BE2C (cell line): ENCODE measurements around the gene FBF1. TPM values are rescaled to one million over a fixed set of nuclear protein-coding genes. Genes with fewer than 3 reads are reported as not detected.

Source experiments
- DNase-seq: peaks from one replicate; pipeline ENCODE4 v3.0.0-alpha.2; 2020
- H3K27me3 ChIP-seq: fragments of 250-450 bp; sonication (Bioruptor Pico); 2 replicates; pipeline ENCODE4 v1.5.1; 2020; ENCODE audit warnings: mild to moderate bottlenecking
- H3K36me3 ChIP-seq: fragments of 250-450 bp; sonication (Bioruptor Pico); 2 replicates; pipeline ENCODE4 v1.5.1; 2020; ENCODE audit warnings: mild to moderate bottlenecking
- H3K4me1 ChIP-seq: fragments of 250-450 bp; sonication (Bioruptor Pico); 2 replicates; pipeline ENCODE4 v1.5.1; 2020
- H3K4me3 ChIP-seq: 2 replicates; pipeline ENCODE4 v1.5.1; 2011; ENCODE audit warnings: low read depth, low read length
- H3K9me3 ChIP-seq: fragments of 250-450 bp; sonication (Bioruptor Pico); 2 replicates; pipeline ENCODE4 v1.5.1; 2020
- polyA plus RNA-seq: library from polyadenylated mRNA; unstranded; fragments of >200 nt; gene quantifications from one replicate; pipeline ENCODE4 v1.2.1, GENCODE V29; 2012; ENCODE audit warnings: low read depth, missing spikeins; ENCODE audit not compliant: insufficient read length, insufficient read depth
- TF ChIP-seq, protein P1 (sequence below): IDR thresholded peaks from 2 replicates; pipeline ENCODE4 v1.5.1; 2012; ENCODE audit warnings: mild to moderate bottlenecking, low read depth, low read length

FBF1 gene, protein sequence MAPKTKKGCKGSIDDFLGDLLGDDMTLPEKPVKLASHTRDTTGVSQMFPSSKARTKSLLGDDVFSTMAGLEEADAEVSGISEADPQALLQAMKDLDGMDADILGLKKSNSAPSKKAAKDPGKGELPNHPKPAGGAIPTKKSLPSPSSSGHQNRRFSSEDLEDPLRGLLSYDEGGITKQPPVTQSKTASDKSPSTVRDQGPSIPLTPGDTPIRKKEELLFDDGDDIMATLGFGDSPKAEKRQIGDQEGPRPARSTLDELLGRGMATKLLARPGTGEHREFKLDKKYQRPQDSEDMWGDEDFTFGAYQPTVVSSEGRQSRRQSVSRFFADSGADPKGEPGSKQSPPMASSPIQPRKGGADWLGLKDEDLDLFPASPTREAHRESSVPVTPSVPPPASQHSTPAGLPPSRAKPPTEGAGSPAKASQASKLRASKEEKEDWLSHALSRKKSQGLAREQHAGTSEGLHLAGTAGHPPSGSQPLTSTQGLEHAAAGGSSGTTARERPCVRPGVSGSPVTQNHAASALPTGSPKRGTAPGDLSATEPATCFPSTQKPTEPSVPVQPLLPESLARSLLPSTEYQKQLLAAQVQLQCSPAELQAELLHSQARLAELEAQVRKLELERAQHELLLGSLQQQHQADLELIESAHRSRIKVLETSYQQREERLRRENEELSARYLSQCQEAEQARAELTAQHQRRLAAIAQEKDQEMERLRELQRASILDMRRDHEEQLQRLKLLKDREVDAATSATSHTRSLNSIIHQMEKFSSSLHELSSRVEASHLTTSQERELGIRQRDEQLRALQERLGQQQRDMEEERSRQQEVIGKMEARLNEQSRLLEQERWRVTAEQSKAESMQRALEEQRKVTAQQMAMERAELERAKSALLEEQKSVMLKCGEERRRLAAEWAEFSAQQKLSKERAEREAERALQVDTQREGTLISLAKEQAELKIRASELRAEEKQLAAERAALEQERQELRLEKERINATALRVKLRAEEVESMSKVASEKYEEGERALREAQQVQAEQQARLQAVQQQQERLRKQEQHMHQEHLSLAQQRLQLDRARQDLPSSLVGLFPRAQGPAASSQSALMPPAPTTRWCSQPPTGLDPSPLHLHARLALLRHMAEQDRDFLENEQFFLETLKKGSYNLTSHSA
- polyA plus RNA-seq, result 3.9 TPM

DNA sequence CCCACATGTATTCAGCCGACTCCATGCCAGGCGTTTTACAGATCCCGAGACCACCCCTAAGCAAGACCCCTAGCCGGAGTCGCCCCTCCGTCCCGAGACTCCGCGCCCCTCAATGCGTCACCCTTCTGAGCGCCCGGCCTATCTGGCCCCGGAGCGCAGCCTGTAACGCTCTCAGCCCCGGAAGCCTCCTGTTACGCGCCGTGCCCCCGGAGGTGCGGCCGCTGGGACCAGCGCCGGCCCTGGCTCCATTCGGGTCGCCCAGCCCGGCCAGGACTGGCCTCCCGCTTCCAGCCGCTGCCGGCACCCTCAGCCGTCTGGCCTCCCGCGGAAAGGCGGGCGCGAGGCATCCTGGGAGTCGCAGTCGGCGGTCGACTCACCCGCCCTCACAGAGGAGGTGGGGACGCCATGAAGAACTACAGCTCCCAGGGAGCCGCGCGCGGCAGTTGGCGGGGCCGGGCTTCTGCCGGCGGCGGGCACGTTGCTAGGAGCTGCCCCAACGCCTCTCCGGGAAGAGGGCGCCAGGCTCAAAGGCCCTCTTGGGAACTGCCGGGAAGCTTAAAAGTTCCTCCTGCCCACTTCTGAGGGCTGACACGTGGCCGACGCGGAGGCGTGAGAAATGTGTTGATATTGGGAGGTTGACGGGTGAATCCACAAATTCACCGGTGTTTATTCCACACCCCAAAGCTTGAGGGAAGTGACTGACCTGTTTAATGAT is at the start of gene FBF1:
FBF1 (minus strand) TSS at position 316 of the 715 bp plus-strand sequence. CDS start 2,893 bp downstream, outside the sequence.
- H3K4me1 ChIP-seq, result peaks cover 6% of the 10 kb centered on the region
- no peaks in the 10 kb centered on the region for H3K9me3 ChIP-seq
- peak; percentile 98 for DNase-seq
- TF ChIP-seq, protein P1, sequence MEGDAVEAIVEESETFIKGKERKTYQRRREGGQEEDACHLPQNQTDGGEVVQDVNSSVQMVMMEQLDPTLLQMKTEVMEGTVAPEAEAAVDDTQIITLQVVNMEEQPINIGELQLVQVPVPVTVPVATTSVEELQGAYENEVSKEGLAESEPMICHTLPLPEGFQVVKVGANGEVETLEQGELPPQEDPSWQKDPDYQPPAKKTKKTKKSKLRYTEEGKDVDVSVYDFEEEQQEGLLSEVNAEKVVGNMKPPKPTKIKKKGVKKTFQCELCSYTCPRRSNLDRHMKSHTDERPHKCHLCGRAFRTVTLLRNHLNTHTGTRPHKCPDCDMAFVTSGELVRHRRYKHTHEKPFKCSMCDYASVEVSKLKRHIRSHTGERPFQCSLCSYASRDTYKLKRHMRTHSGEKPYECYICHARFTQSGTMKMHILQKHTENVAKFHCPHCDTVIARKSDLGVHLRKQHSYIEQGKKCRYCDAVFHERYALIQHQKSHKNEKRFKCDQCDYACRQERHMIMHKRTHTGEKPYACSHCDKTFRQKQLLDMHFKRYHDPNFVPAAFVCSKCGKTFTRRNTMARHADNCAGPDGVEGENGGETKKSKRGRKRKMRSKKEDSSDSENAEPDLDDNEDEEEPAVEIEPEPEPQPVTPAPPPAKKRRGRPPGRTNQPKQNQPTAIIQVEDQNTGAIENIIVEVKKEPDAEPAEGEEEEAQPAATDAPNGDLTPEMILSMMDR, result 0 out of 2 replicates have a peak, but pooled peaks have one; percentile 2
- no peaks in the 10 kb centered on the region for H3K36me3 ChIP-seq
- peak within 1 kb of the TSS; percentile 86 for H3K4me3 ChIP-seq
- H3K27me3 ChIP-seq, result no peaks in the 10 kb centered on the region

DNA sequence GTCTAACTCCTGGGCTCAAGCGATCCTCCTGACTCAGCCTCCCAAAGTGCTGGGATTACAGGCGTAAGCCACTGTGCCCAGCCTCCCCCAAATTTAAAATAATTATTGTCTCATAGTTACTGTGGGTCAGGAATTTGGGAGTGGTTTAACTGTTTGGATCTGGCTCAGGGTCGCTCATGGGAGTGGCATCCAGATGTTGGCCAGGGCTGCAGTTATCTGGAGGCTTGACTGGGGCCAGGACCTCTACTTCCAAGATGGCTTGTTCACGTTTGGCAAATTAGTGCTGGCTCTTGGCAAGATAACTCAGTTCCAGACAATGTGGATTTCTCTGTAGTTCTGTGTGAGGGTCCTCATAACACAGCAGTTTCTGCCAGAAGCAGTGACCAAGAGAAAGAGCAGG is 46.2 kb upstream of the FBF1 start:
- no peaks in the 10 kb centered on the region for H3K9me3 ChIP-seq
- TF ChIP-seq, protein P1, result no peak

DNA sequence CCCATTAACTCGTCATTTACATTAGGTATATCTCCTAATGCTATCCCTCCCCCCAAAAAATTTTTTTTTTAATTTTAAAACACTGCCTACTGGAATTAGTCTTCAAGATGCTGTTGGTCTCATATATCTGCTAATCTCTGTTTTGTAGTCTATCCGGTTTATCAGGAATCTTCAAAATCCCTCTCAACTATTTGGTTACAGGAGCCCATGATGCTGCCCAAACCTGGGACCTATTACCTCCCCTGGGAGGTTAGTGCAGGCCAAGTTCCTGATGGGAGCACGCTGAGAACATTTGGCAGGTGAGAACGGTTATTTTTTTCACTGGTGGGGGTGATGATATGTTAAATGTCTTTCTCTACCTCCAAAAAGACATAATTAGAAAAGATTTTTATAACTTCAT is 45.1 kb upstream of the FBF1 start:
- H3K4me1 ChIP-seq, result peaks cover 9% of the 10 kb centered on the region
- DNase-seq, result no peak
- peaks cover 3% of the 10 kb centered on the region; the same call in 1 of the 2 replicates for H3K36me3 ChIP-seq
- TF ChIP-seq, protein P1, result no peak
- H3K27me3 ChIP-seq, result no peaks in the 10 kb centered on the region
- no peak overlapping the region for H3K4me3 ChIP-seq
- no peaks in the 10 kb centered on the region for H3K9me3 ChIP-seq

More for the DNA sequence above, 46.2 kb upstream of the FBF1 start:
- no peaks in the 10 kb centered on the region for H3K27me3 ChIP-seq
- H3K4me1 ChIP-seq, result peaks cover 9% of the 10 kb centered on the region
- no peak for DNase-seq
- no peak overlapping the region for H3K4me3 ChIP-seq
- H3K36me3 ChIP-seq, result peaks cover 8% of the 10 kb centered on the region

DNA sequence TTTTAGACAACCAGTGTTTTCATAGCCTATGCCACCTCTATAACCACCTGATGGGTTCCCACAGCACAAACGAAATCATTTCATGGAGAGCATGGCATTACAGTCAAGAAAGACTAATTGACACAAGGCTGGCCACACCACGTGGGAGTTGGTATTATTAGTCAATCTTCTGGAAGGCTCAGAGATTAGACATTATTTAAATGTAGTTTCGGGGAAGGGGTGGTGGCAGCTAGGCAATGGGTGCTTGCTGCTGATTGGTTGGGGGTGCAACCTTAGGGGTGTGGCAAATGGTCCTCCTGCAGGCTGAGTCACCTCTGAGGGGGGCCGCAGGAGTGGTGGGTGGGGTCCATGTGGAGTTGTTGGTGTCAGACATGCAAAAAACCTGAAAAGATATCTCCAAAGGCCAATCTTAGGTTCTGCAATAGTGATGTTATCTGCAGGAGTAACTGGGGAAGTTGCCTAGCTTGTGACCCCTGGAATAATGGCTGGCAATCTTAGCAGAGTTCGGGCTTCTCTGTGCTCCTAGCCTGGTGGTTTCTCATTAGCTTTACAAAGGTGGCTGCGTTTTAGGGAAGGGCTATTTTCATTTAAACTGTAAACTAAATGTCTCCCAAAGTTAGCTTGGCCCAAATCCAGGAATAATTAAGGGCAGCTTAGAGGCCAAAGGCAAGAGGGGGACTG is 42.8 kb upstream of the FBF1 start:
- no peak for DNase-seq
- no peaks in the 10 kb centered on the region for H3K27me3 ChIP-seq
- H3K9me3 ChIP-seq, result no peaks in the 10 kb centered on the region
- peaks cover 9% of the 10 kb centered on the region for H3K4me1 ChIP-seq
- H3K36me3 ChIP-seq, result peaks cover 3% of the 10 kb centered on the region; the same call in 1 of the 2 replicates
- TF ChIP-seq, protein P1, result no peak
- H3K4me3 ChIP-seq, result no peak overlapping the region

DNA sequence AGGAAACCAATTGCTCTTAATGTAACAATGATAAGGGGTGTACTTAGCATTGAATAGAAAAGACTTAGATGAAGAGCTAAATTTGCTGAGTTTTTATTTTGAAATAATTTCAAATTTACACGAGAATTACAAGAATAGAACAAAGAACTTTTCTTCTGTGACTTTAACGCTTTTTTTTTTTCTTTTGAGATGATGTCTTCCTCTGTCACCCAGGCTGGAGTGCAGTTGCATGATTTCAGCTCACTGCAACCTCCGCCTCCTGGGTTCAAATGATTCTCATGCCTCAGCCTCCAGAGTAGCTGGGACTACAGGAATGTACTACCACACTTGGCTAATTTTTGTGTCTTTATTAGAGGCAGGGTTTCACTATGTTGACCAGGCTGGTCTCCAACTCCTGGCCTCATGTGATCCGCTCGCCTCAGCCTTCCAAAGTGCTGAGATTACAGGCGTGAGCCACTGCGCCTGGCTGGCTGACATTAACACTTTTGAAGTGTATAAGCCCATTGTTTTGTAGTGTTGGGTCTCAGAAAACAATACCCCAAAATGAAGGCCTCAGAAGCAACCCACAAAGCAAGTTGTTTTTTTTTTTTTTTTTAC is 40.3 kb upstream of the FBF1 start:
- H3K9me3 ChIP-seq, result no peaks in the 10 kb centered on the region
- TF ChIP-seq, protein P1, result no peak
- H3K4me1 ChIP-seq, result peaks cover 9% of the 10 kb centered on the region
- no peaks in the 10 kb centered on the region for H3K36me3 ChIP-seq
- no peak for DNase-seq
- no peaks in the 10 kb centered on the region for H3K27me3 ChIP-seq
- H3K4me3 ChIP-seq, result no peak overlapping the region
